DND-41 (cell line): ENCODE data around the gene NDUFS7.

Source experiments
- CTCF ChIP-seq: IDR thresholded peaks from 2 replicates; pipeline ENCODE4 v1.5.1; 2012; ENCODE audit warnings: borderline replicate concordance, low read length, moderate library complexity, mild to moderate bottlenecking; ENCODE audit not compliant: poor library complexity, severe bottlenecking; ENCODE audit errors: extremely low read depth
- EZH2 ChIP-seq: IDR thresholded peaks from 3 replicates; pipeline ENCODE4 v1.6.1; 2012; ENCODE audit warnings: borderline replicate concordance, low read depth, mild to moderate bottlenecking, moderate library complexity, low read length, inconsistent platforms; ENCODE audit not compliant: severe bottlenecking

GRCh38 chr19:1440418-1440801 is 56.7 kb downstream of the NDUFS7 start:
- no peak for TF ChIP-seq CTCF
- TF ChIP-seq EZH2: no peak
